H1 (cell line): ENCODE results near the gene ACAP3. TPM values are rescaled to one million over a fixed set of nuclear protein-coding genes. Genes with fewer than 3 reads are reported as not detected.

Experiments
- CTCF ChIA-PET: fragments of 300-600 bp; sonication (Branson Sonifier 250); formaldehyde crosslinking; loops from one replicate; lab custom pipeline; 2021; ENCODE audit not compliant: partially characterized antibody; lab: Charles Lee
- POLR2A ChIA-PET: fragments of 300-600 bp; sonication (Branson Sonifier 250); formaldehyde crosslinking; loops from one replicate; lab custom pipeline; 2021; ENCODE audit warnings: inconsistent platforms; ENCODE audit not compliant: partially characterized antibody; lab: Charles Lee
- DNase-seq, 2 experiments: peaks; one replicate each; pipeline versions ENCODE4 v3.0.0 to v3.0.0-alpha.2; 2010 to 2022; ENCODE audit warnings: low spot score in 2 of 2, low read depth in 1 of 2, mixed read lengths in 1 of 2
- FAIRE-seq: peaks from 2 replicates; lab custom pipeline; 2011; peaks lifted over from hg19 to GRCh38; lab: Jason Lieb, UNC
- H2AFZ ChIP-seq: 2 replicates; pipeline ENCODE4 v1.8.1; 2012; ENCODE audit warnings: low read length, inconsistent platforms
- H2AK5ac ChIP-seq: 2 replicates; pipeline ENCODE4 v1.6.1; 2013; ENCODE audit warnings: low read depth, low read length
- H2BK120ac ChIP-seq: replicated peaks from 2 replicates; pipeline ENCODE3; 2013; ENCODE audit warnings: low read depth, low read length, inconsistent platforms
- H2BK12ac ChIP-seq: 2 replicates; pipeline ENCODE4 v1.6.1; 2013; ENCODE audit warnings: low read depth, low read length
- H2BK15ac ChIP-seq: 2 replicates; pipeline ENCODE4 v1.6.1; 2013; ENCODE audit warnings: low read length
- H2BK20ac ChIP-seq: 2 replicates; pipeline ENCODE4 v1.6.1; 2013; ENCODE audit warnings: low read length
- H2BK5ac ChIP-seq: 2 replicates; pipeline ENCODE4 v1.6.1; 2013; ENCODE audit warnings: low read depth, low read length
- H3K14ac ChIP-seq: 2 replicates; pipeline ENCODE4 v1.6.1; 2013; ENCODE audit warnings: inconsistent platforms; ENCODE audit not compliant: insufficient read length
- H3K18ac ChIP-seq: 2 replicates; pipeline ENCODE4 v1.6.1; 2013; ENCODE audit warnings: low read length; ENCODE audit errors: extremely low read depth
- H3K23ac ChIP-seq: 2 replicates; pipeline ENCODE4 v1.6.1; 2013; ENCODE audit warnings: inconsistent platforms; ENCODE audit not compliant: insufficient read length
- H3K23me2 ChIP-seq: 2 replicates; pipeline ENCODE4 v1.6.1; 2013; ENCODE audit warnings: low read depth, low read length
- H3K27ac ChIP-seq: 2 replicates; pipeline ENCODE4 v1.6.1; 2011; ENCODE audit warnings: low read depth, low read length, inconsistent platforms
- H3K27me3 ChIP-seq, 4 experiments: replicated peaks in 1 of 4; 1 replicate in 1 of 4; 2 replicates in 3 of 4; pipeline versions ENCODE4 v1.6.1 to v1.8.1; 2011 to 2013; ENCODE audit warnings: low read length in 3 of 4, mild to moderate bottlenecking in 3 of 4, inconsistent platforms in 2 of 4, mixed read lengths in 2 of 4, moderate library complexity in 1 of 4; ENCODE audit not compliant: control insufficient read depth in 3 of 4, insufficient read depth in 3 of 4; ENCODE audit errors: extremely low read depth in 1 of 4
- H3K36me3 ChIP-seq, 4 experiments: 2 replicates each; pipeline versions ENCODE4 v1.6.1 to v1.8.1; 2011 to 2013; ENCODE audit warnings: mild to moderate bottlenecking in 4 of 4, low read length in 3 of 4, moderate library complexity in 2 of 4, control low read depth in 1 of 4, inconsistent platforms in 1 of 4; ENCODE audit not compliant: insufficient read depth in 4 of 4, control insufficient read depth in 2 of 4
- H3K4ac ChIP-seq: replicated peaks from 2 replicates; pipeline ENCODE3; 2013; ENCODE audit warnings: low read length, low read depth, mixed read lengths, inconsistent platforms; ENCODE audit not compliant: insufficient read length
- H3K4me1 ChIP-seq, 4 experiments: replicated peaks in 1 of 4; 1 replicate in 1 of 4; 2 replicates in 3 of 4; pipeline versions ENCODE4 v1.6.1 to v1.8.1; 2011 to 2013; ENCODE audit warnings: low read length in 3 of 4, inconsistent platforms in 2 of 4, mixed read lengths in 1 of 4; ENCODE audit not compliant: insufficient read depth in 4 of 4, control insufficient read depth in 3 of 4
- H3K4me2 ChIP-seq, 2 experiments: 2 replicates each; pipeline versions ENCODE4 v1.6.1 to v1.8.1; 2011 to 2013; ENCODE audit warnings: low read depth in 2 of 2, low read length in 2 of 2, control low read depth in 1 of 2, inconsistent platforms in 1 of 2, mild to moderate bottlenecking in 1 of 2; ENCODE audit not compliant: insufficient read depth in 1 of 2
- H3K4me3 ChIP-seq, 4 experiments: fragments of 200-600, 300-600 bp in 1 of 4; sonication (generic), shearing (Covaris generic), sonication (Bioruptor Twin) in 1 of 4; 2 replicates each; pipeline versions ENCODE4 v1.5.1 to v1.8.1; 2011 to 2016; ENCODE audit warnings: low read length in 4 of 4, low read depth in 3 of 4, control low read depth in 2 of 4, inconsistent platforms in 2 of 4, mild to moderate bottlenecking in 2 of 4, mixed read lengths in 1 of 4, moderate library complexity in 1 of 4; ENCODE audit not compliant: insufficient read depth in 2 of 4; ENCODE audit errors: extremely low read depth in 1 of 4
- H3K56ac ChIP-seq: replicated peaks from 2 replicates; pipeline ENCODE3; 2013; ENCODE audit warnings: low read depth, mild to moderate bottlenecking, mixed read lengths, low read length, inconsistent platforms; ENCODE audit not compliant: insufficient read length
- H3K79me1 ChIP-seq: 2 replicates; pipeline ENCODE4 v1.6.1; 2013; ENCODE audit warnings: low read depth, low read length, control low read depth
- H3K79me2 ChIP-seq, 2 experiments: 2 replicates each; pipeline versions ENCODE4 v1.6.1 to v1.8.1; 2012 to 2013; ENCODE audit warnings: low read length in 2 of 2, mild to moderate bottlenecking in 2 of 2, inconsistent platforms in 1 of 2; ENCODE audit not compliant: insufficient read depth in 2 of 2, control insufficient read depth in 1 of 2
- H3K9ac ChIP-seq, 4 experiments: replicated peaks in 1 of 4; 1 replicate in 1 of 4; 2 replicates in 3 of 4; pipeline versions ENCODE4 v1.6.1 to v1.8.1; 2011 to 2013; ENCODE audit warnings: low read depth in 3 of 4, low read length in 3 of 4, control low read depth in 2 of 4, mild to moderate bottlenecking in 2 of 4, moderate library complexity in 2 of 4, inconsistent platforms in 1 of 4; ENCODE audit errors: extremely low read depth in 1 of 4
- H3K9me3 ChIP-seq, 2 experiments: 2 replicates each; pipeline versions ENCODE4 v1.6.1 to v1.8.1; 2012 to 2013; ENCODE audit warnings: mild to moderate bottlenecking in 2 of 2, moderate library complexity in 2 of 2, control low read depth in 1 of 2, inconsistent platforms in 1 of 2, low read depth in 1 of 2, low read length in 1 of 2, mixed read lengths in 1 of 2; ENCODE audit not compliant: insufficient read depth in 2 of 2
- H4K20me1 ChIP-seq, 2 experiments: replicated peaks in 1 of 2; 2 replicates each; pipeline versions ENCODE3 to v1.8.1; 2011 to 2013; ENCODE audit warnings: inconsistent platforms in 2 of 2, low read length in 2 of 2, mild to moderate bottlenecking in 1 of 2; ENCODE audit not compliant: insufficient read depth in 2 of 2, control insufficient read depth in 1 of 2
- H4K5ac ChIP-seq: 2 replicates; pipeline ENCODE4 v1.6.1; 2013; ENCODE audit warnings: low read length, low read depth, mixed read lengths, inconsistent platforms; ENCODE audit not compliant: insufficient read length
- H4K8ac ChIP-seq: 2 replicates; pipeline ENCODE4 v1.8.0; 2013; ENCODE audit warnings: mild to moderate bottlenecking, moderate library complexity, low read length, inconsistent platforms; ENCODE audit not compliant: insufficient read depth; ENCODE audit errors: extremely low read depth
- H4K91ac ChIP-seq: replicated peaks from 2 replicates; pipeline ENCODE3; 2013; ENCODE audit warnings: low read length, mixed read lengths, inconsistent platforms; ENCODE audit not compliant: insufficient read length
- NANOG ChIP-seq: IDR thresholded peaks from 2 replicates; pipeline ENCODE4 v1.6.1; 2011; ENCODE audit warnings: low read length, low read depth, mild to moderate bottlenecking, inconsistent platforms; ENCODE audit not compliant: insufficient read depth, poor library complexity, severe bottlenecking
- RBBP5 ChIP-seq: IDR thresholded peaks from 2 replicates; pipeline ENCODE4 v1.7.1; 2012; ENCODE audit warnings: low read depth, mild to moderate bottlenecking, inconsistent platforms, low read length, moderate library complexity, borderline replicate concordance
- TAF1 ChIP-seq: IDR thresholded peaks from 2 replicates; pipeline ENCODE4 v1.6.1; 2011; ENCODE audit warnings: mild to moderate bottlenecking, low read depth, low read length
- WGBS, 2 experiments: shearing (Covaris generic) in 1 of 2; methylation state at CpG; one replicate each; pipeline versions ENCODE4 v1.1.6 to v1.1.7; 2013 to 2015; ENCODE audit warnings: low lambda C conversion rate in 2 of 2, mixed read lengths in 2 of 2, inconsistent platforms in 1 of 2, low coverage in 1 of 2, missing lambda C conversion rate in 1 of 2; ENCODE audit not compliant: insufficient replicate concordance in 2 of 2, insufficient coverage in 1 of 2, insufficient read length in 1 of 2; ENCODE audit errors: extremely low coverage in 1 of 2, missing lambda C conversion rate in 1 of 2; 5-methylcytosine and 5-hydroxymethylcytosine counted together
- polyA plus RNA-seq, 7 experiments: library from polyadenylated mRNA; depleted of rRNA in 3 of 7; stranded (reverse) in 5 of 7; unstranded in 2 of 7; fragments of >200 nt in 5 of 7; fragments of 200-250 nt in 2 of 7; gene quantifications; 1 replicate in 5 of 7; 2 replicates in 1 of 7; 4 replicates in 1 of 7; pipeline versions ENCODE4 v1.2.1 to v1.2.3, GENCODE V29; 2011 to 2013; ENCODE audit warnings: missing spikeins in 2 of 7, mixed read lengths in 2 of 7
- total RNA-seq: library from RNA; stranded (reverse); fragmentation: NEBNext Ultra II Directional; extraction: Animal tissue kit (Norgen Biotek cat#: 25700); gene quantifications from 2 replicates; pipeline ENCODE4 v1.2.1, GENCODE V29; 2021
- TF ChIP-seq, protein P1 (sequence below): IDR thresholded peaks from 2 replicates; pipeline ENCODE4 v1.6.1; 2012; ENCODE audit warnings: inconsistent platforms
- TF ChIP-seq, protein P2 (sequence below): IDR thresholded peaks from 2 replicates; pipeline ENCODE4 v1.6.1; 2012; ENCODE audit warnings: inconsistent platforms

ACAP3 gene
- total and polyA plus RNA-seq, 2 of the 8 experiments (the other 6 are each of a cell fraction or from before 2014, with no cell fraction given) = 14.8 to 28.3 TPM

DNA sequence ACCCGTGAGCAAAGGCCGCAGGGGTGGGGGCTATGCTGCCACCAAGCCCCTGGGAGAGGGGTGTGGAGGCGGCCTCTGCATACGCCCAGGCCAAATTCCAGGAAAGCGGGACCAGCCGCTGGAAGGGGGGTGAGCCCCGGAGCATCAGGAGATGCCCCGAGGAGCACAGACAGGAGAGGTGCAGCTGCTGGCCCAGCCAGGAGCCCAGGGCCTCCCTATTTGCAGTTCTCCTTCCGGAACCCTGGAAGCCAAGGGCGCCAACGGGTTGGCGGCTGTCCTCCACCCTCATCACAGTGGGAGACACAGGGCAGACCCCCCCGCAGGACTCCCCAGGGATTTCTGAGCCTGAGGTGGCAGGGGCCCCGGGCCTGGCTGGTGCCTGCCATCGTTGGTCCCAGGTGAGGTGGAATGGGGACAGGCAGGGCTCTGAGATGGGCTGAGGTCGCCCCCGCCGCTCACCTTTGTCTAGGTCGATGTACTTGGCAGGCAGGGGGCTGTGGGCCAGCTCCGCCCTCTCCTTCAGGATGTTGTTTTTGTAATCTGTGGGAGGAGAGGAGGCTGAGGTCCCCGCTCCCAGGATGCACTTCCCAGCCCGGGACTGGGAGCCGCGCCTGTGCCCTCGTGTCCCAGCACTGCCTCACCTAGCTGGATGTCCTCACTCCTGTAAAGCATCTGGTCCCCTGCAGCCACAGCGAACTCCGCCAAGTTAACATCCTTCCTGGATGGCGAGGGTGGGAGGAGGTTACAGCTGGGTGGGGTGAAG is 45.8 kb upstream of the ACAP3 start:
- no peak for FAIRE-seq

More for the DNA sequence above, 45.8 kb upstream of the ACAP3 start:
- Histone ChIP-seq H3K4ac (peak overlapping the region; percentile 91), H3K23me2 (peaks cover 20% of the 10 kb centered on the region; the same call in 1 of the 2 replicates), H2BK120ac (no peak overlapping the region), H3K18ac (peak overlapping the region; percentile 52), H3K4me2 (peak overlapping the region; percentile 69 to 95), H3K56ac (no peak overlapping the region), H3K36me3 (no peaks in the 10 kb centered on the region), H4K5ac (no peak overlapping the region), H4K8ac (peak overlapping the region; percentile 72), H2BK20ac (no peak overlapping the region), H3K9ac (no peak overlapping the region), H3K79me2 (no peaks in the 10 kb centered on the region), H2AFZ (no peak overlapping the region), H4K91ac (peak overlapping the region; percentile 94), H3K23ac (no peak overlapping the region), H3K9me3 (no peaks in the 10 kb centered on the region), H2BK12ac (peak overlapping the region; percentile 53; the same call in 1 of the 2 replicates), H3K14ac (no peak overlapping the region), H3K79me1 (no peaks in the 10 kb centered on the region), H3K4me3 (peak overlapping the region; percentile 20 to 61 (median 26); a peak in 7 of 8 replicates), H3K27me3 (peaks cover 9 to 17% (median 14%) of the 10 kb centered on the region in 4 experiments), H2BK15ac (no peak overlapping the region), H4K20me1 (peaks cover 0 to 6% of the 10 kb centered on the region in 2 experiments), H3K27ac (no peak overlapping the region), H2BK5ac (no peak overlapping the region), H2AK5ac (no peak overlapping the region), H3K4me1 (peaks cover 2 to 44% (median 33%) of the 10 kb centered on the region in 4 experiments)
- WGBS, 2 experiments = 0% methylated on average over 19 of the region's 28 CpGs; no CpG with 5 or more reads in 1 of the 2 experiments
- DNase-seq = peak in 1 of 2 experiments; percentile 78
- CTCF ChIA-PET = interaction anchor here (0.5 to 3.4 kb wide), 4 partner anchors 17 to 483 kb away, joined by 3 to 40 read pairs (median 4); partner anchors contain the start of gene AURKAIP1
- TF ChIP-seq TAF1 (no peak), RBBP5 (0 out of 2 replicates have a peak, but pooled peaks have one; percentile 30), NANOG (peak; percentile 32)
- TF ChIP-seq, protein P1, sequence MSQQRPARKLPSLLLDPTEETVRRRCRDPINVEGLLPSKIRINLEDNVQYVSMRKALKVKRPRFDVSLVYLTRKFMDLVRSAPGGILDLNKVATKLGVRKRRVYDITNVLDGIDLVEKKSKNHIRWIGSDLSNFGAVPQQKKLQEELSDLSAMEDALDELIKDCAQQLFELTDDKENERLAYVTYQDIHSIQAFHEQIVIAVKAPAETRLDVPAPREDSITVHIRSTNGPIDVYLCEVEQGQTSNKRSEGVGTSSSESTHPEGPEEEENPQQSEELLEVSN = peak; percentile 54; the same call in 1 of the 2 replicates
- TF ChIP-seq, protein P2, sequence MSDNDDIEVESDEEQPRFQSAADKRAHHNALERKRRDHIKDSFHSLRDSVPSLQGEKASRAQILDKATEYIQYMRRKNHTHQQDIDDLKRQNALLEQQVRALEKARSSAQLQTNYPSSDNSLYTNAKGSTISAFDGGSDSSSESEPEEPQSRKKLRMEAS = peak; percentile 74
- POLR2A ChIA-PET = interaction anchor here (0.7 to 5.1 kb wide), 13 partner anchors 8 to 84 kb away, joined by 3 to 80 read pairs (median 3); partner anchors contain the start of gene AURKAIP1
